Stimulated activated CD4-positive, alpha-beta T cell treated with anti-CD3 and anti-CD28 coated beads, Interleukin-12 subunit alpha, Interleukin-12 subunit beta, amount 100 ng/mL, for 24 hours (primary cell): Measurements from ENCODE around the gene C19orf44.

Source experiments
- DNase-seq, 2 experiments: peaks; one replicate each; pipeline ENCODE4 v3.0.0-alpha.2; 2020; ENCODE audit warnings: low read depth in 2 of 2

C19orf44 gene

GRCh38 chr19:16518061-16518460, 21.9 kb downstream of the C19orf44 start:
- DNase-seq: no peak

GRCh38 chr19:16518483-16519229, 22.5 kb downstream of the C19orf44 start:
- DNase-seq: no peak

GRCh38 chr19:16519230-16519687, 23.1 kb downstream of the C19orf44 start:
- no peak for DNase-seq

GRCh38 chr19:16520074-16520973, 24.1 kb downstream of the C19orf44 start:
- no peak for DNase-seq

- DNase-seq: no peak
These were observed 24.9 kb downstream of the C19orf44 start for GRCh38 chr19:16520986-16521624.

DNA sequence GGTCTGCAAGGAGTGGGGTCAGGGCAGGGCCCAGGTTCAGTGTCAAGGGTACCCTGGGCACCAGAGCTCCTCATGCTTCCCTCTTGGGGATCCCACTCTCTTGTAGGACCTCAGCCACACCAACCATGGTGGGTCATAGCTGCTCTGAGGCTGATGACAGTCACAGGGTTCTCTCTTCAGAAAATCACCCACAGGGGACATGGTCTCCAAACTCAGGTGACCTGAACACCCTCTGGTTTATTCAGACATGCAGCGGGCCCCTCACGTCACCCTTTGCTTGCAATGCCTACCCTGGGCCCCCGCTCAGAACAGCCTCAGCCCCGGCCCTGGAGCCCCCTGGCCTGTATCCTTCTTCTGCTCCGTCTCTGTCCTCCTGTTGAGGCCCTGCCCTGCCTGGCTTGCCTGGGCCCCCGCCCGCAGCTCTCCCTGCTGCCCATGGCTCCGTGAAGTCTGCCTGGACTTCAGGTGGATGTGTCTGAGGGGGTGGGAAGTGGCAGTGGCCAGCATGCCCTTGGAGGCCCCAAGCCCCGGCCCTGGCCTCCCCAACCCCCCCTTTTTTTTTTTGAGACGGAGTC, 25.6 kb downstream of the C19orf44 start:
- DNase-seq: no peak

DNA sequence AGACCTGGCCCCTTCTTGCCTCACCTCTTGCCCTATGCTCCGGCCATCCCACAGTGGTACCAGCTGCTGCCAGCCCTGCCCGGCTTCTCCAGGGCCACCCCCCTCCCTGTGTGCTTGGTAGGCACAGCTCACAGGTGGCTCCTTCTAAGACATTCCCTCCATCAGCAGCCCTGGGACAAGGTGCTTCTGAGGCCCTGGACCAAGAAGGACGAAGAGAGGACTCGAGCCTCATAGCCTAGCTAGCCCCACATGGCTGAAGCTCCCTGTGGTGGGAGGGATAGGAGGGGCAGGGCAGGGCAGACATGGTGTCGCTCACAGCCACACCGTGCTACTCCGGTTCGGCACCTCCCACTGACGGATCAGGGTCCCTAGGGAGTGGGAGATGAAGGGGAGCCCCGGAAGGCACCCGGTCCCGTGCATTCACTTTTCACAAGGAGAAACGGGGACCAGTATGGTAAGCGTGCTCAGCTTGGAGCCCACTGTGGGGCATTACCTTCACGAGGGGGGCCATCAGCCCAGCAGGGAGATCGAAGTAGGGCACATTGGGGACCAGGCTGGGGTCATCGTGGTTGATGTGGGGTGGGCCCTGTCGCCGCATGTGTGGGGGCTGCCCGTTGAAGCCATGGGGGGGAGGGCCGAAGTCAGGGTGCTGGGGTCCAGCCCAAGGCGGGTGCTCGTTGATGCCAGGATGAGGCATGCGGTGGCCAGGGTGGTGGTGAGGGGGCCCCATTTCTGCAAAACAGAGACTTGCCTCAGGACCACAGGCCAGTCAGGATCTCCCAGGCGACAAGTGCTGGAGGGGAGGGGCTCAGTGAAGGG, 26.6 kb downstream of the C19orf44 start:
- DNase-seq: no peak

DNA sequence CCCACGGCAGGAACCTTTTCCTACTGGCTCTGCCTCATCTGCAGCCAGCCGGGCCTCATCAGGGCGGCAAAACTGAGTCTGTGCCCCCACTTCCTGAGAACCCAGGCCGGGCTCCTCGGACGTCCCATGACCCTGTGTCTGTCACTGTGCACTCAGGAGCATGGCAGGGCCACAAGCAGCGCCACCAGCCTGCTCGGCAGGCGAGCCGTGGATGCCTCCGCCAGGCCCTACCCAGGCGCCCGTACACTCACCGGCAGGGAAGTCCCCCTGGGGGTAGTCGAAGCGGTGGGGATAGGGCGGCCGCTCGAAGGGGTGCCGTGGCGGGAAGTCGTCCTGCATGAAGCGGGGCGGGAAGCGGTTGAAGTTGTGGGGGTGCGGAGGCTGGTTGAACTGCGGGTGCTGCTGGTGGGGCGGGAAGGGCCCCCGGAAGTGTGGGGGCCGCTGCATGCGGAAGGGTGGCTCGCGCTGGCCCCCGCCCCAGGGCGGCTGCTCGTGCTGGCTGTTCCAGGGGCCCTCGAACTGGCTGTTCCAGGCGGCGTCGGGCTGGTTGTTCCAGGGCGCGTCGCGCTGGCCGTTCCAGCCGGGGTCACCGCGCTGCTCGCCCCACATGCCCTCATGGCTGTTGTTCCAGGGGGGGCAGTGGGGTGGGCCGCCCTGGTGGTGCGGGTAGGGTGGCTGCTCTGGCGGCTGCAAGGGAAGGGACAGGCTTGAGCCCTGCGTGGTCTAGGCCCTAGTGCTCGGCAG, 29.0 kb downstream of the C19orf44 start:
- no peak for DNase-seq

GRCh38 chr19:16525751-16526481, 29.7 kb downstream of the C19orf44 start:
- no peak for DNase-seq

- DNase-seq: no peak
These were observed 31.2 kb downstream of the C19orf44 start for GRCh38 chr19:16527334-16527935.

DNA sequence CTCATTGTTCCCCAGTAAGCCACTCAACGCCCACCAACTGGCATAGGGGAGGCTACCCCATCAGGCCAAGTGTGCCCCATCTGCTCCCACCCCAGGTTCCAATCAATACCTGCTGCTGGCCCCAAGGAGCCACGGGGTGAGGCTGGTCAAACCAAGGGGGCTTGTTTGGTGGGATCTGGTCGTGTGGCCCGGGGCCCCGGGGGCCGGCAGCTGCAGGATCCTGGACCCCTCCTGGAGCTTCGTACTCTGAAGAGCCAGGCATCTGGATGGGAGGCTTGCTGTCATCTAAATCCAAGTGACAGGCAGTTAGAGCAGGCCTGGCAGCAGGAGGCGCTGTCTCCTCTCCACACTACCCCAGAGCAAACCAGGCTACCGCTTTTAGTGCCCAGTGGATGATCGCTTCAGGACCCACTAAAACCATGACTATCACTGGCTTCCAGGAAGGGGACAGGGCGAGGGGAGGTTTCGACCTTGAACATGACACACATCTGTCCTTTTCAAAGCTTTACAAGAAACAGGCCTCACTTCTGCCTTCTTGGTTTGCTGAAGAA, 31.9 kb downstream of the C19orf44 start:
- no peak for DNase-seq

DNA sequence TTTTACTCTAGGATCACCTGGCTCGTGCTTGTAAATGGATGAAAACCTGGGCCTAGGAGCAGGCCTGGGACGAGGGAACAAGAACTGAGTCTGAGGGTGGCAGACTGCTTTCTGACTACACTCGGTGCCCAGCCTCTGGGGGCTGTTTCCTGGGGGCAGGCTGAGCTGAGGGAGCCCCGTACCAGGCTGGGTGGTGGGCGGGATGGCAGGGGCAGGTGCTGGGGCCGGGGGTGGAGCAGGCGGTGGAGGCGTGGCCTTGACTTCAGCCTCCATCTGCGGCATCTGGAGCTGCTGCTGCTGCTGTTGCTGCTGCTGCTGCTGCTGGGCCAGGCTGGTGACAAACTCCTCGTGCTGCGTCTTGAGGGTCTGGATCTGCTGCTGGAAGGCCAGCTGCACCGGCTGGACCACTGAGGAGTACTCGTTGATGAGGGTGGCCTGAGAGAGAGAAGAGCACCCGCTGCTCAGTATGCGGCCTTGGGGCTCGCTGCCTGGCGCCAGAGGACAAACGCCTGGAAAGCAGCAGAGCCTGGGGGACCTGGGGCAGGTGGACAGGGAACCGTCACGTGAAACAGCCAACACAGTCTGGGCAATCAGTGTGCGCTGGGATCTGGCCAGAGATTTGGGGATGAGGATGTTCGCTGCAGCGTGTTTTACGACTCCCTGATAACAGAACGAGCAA, 33.4 kb downstream of the C19orf44 start:
- DNase-seq: no peak

DNA sequence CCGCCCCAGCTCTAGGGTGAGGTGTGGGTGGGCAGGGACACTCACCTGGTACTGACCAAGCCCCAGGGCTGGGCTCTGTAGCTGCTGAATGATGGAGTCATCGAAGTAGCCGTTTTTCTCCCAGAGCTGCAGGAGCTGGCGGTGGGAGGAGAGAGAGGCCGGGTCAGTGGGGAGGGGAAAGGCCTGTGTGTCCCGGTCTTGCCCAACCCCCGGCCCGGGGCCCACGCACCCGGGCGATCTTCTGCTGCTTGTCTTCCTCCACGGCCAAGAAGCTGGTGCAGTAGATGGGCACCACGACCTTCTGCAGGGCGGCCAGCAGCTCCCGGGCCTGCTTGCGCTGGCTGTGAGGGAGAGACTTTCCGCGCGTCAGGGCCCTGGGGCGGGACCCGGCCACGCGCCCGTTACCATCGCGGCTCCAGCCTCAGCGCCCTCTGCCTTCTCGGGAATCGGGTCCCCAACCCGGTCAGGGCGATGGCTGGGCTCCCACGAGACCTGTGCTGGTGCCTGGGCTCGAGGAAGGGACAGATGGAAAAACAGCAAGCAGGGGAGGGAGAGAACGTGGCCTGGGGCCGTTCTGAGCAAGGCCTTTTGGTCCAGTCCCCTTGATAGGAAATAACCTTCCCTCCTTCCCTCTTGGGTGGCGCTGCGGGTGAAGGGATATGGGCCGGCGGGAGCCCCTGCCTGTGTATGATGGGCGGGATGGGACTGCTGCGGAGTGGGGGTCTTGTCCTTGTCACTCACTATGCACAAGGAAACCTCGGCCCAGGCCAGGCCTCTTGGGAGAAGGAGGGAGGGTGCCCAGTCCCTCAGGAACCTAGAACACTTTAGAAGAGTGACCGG, 34.6 kb downstream of the C19orf44 start:
- no peak for DNase-seq

DNA sequence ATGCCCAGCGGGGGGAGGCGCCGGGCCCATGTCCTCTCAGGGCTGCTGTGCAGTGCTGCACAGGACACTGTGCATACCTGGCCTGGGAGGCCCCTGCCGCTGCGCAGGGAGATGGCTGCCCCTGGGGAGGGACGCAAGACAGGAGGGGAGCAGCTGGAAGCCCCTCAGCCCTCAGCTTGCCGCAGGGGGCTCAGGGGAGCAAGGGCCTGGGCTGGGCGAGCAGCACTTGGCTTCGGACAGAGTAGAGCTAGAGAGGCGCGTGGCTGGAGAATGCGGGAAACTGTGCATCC, 35.1 kb downstream of the C19orf44 start:
- DNase-seq: no peak

DNA sequence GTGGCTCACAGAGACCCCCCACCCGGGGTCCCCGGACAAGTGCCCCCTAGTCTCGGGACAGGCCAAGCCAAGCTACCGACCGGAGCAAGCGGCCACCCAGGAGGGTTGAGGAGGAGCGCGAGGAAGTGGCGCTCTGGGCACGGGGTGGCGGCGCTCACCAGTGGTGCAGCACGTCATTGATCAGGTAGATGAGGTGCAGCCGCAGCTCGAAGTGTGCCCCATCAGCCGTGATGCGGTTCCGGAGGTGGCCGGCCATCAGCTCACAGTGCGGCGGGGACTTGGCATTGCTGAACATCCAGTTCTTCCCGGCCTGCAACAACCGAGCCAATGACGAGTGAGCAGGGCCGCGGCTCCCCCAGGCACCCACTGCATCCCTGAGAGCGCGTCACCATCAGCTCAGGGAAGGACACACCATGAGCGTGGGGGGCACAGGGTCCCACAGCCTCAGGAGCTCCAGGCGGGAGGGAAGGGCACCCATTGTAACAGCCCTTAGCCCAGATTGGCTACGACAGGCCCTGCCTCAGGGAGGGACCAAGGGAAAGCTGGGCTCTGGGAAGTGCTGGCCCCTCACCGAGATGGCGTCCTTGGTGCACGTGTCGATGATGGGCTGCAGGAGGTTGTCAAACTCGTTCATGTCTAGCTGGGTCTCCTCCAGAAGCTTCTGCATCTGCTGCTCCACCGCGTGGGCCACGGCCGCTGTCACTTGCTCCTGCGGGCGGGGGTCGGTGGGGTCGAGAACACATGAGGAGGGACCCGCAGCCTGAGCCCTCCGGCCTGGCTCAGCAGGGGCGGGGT, 36.4 kb downstream of the C19orf44 start:
- DNase-seq: no peak

GRCh38 chr19:16535381-16535780, 39.2 kb downstream of the C19orf44 start:
- DNase-seq: no peak

DNA sequence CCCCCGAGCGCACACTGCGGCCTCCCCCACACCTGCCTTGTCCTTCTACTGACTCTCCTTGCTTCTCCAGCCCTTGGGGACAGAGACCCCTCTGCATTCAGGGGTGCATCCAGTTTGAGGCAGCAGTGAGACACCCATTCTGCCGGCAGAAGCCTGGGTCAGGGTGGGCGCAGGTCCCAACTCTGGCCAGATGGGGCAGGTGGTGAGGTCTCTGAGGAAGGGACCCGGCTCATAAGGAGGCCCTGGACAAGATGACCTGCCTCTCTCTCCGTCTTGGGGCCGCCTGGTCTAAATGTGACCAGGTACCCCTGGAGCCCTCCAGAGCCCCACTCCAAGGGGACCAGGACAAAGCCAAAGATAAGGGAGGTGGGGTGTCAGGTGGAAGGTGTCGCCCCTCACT, 39.9 kb downstream of the C19orf44 start:
- DNase-seq: no peak
